Spleen (tissue), 7 donors: Measurements from ENCODE around the gene ECEL1.

Source experiments
- POLR2A ChIP-seq, 3 donors: fragments of 450-650 bp; IDR thresholded peaks; one replicate each; pipeline ENCODE4 v1.5.1; 2017; ENCODE audit warnings: antibody characterized with exemption in 3 of 3, mild to moderate bottlenecking in 1 of 3
- TF ChIP-seq, protein P1 (sequence below), 11 experiments: fragments of 200-600 bp in 7 of 11; fragments of 450-650 bp in 4 of 11; sonication (generic) in 4 of 11; IDR thresholded peaks in 8 of 11; conservative IDR thresholded peaks in 3 of 11; 1 replicate in 7 of 11; 2 replicates in 4 of 11; pipeline versions ENCODE4 v1.4.0 to v1.8.0; 2016 to 2021; ENCODE audit warnings: antibody characterized with exemption in 11 of 11, inconsistent platforms in 4 of 11, mild to moderate bottlenecking in 1 of 11
- donor health status: DM: no; HTN: no; CAD: no; lungs with moderate emphysema.
- donor health status: DM: no; HTN: no; CAD: no.
- donor health status: DM: no; HTN: no; CAD: no.

DNA sequence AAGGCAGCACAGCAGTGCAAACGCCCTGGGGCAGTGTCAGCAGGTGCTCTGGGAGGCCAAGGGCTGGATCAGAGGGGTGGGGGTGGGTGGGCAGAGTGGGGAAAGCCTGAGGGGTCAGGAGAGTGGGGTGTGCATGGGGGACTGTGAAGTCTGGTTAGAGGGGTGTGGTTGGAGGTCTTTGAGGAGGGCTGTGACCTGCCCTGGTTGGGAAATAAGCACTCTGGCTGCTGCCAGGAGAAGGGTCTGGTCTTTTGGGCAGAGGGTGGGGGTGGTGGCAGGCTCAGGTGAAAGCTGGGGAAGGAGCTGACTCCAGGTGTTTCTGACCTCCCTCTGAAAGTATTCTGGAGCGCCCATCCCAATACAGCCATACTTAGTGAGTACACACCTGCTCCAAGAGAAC lies 27.5 kb downstream of the ECEL1 start:
- TF ChIP-seq, protein P1, sequence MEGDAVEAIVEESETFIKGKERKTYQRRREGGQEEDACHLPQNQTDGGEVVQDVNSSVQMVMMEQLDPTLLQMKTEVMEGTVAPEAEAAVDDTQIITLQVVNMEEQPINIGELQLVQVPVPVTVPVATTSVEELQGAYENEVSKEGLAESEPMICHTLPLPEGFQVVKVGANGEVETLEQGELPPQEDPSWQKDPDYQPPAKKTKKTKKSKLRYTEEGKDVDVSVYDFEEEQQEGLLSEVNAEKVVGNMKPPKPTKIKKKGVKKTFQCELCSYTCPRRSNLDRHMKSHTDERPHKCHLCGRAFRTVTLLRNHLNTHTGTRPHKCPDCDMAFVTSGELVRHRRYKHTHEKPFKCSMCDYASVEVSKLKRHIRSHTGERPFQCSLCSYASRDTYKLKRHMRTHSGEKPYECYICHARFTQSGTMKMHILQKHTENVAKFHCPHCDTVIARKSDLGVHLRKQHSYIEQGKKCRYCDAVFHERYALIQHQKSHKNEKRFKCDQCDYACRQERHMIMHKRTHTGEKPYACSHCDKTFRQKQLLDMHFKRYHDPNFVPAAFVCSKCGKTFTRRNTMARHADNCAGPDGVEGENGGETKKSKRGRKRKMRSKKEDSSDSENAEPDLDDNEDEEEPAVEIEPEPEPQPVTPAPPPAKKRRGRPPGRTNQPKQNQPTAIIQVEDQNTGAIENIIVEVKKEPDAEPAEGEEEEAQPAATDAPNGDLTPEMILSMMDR (IDR thresholded peaks at IDR 0.05 in 8 of 11, conservative IDR thresholded peaks at IDR 0.05 in 3 of 11), result no peak
- no peak for TF ChIP-seq POLR2A (IDR thresholded peaks at IDR 0.05)
